Esophagus muscularis mucosa (tissue), 4 donors: Measurements from ENCODE around the gene ADD3. TPM values are rescaled to one million over a fixed set of nuclear protein-coding genes. Genes with fewer than 3 reads are reported as not detected.
"Not testable (repeated sequence)": the region's sequence is repeated elsewhere in the genome, so short reads cannot be mapped to it uniquely, and the experiment has no call there.

Experiments
- DNase-seq: peaks from one replicate; pipeline ENCODE4 v3.0.0-alpha.2; 2017; ENCODE audit errors: extremely low spot score
- H3K27ac ChIP-seq, 4 donors: fragments of 200-600 bp; sonication (generic); replicated peaks in 1 of 4; 1 replicate in 3 of 4; 2 replicates in 1 of 4; pipeline ENCODE4 v1.5.1; 2016 to 2019; ENCODE audit warnings: mild to moderate bottlenecking in 1 of 4
- H3K27me3 ChIP-seq, 4 donors: fragments of 200-600 bp; sonication (generic); one replicate each; pipeline versions ENCODE4 v1.5.1 to v1.6.0; 2016 to 2019
- H3K36me3 ChIP-seq, 4 donors: fragments of 200-600 bp; sonication (generic); one replicate each; pipeline ENCODE4 v1.5.1; 2016 to 2019
- H3K4me1 ChIP-seq, 4 donors: fragments of 200-600 bp; sonication (generic); one replicate each; pipeline ENCODE4 v1.5.1; 2016 to 2019
- H3K4me3 ChIP-seq, 4 donors: fragments of 200-600 bp; sonication (generic); 1 replicate in 2 of 4; 2 replicates in 2 of 4; pipeline ENCODE4 v1.5.1; 2016 to 2019; ENCODE audit warnings: mild to moderate bottlenecking in 4 of 4, moderate library complexity in 1 of 4
- H3K9me3 ChIP-seq, 4 donors: fragments of 200-600 bp; sonication (generic); 1 replicate in 3 of 4; 2 replicates in 1 of 4; pipeline ENCODE4 v1.5.1; 2016 to 2019
- EP300 ChIP-seq: sonication (generic); formaldehyde crosslinking; IDR thresholded peaks from one replicate; pipeline ENCODE4 v1.6.1; 2017; ENCODE audit warnings: antibody characterized with exemption
- POLR2A ChIP-seq: fragments of 450-650 bp; IDR thresholded peaks from one replicate; pipeline ENCODE4 v1.6.1; 2017; ENCODE audit warnings: antibody characterized with exemption, moderate library complexity, mild to moderate bottlenecking, low read depth
- POLR2AphosphoS5 ChIP-seq, 2 donors: sonication (generic); formaldehyde crosslinking; IDR thresholded peaks; one replicate each; pipeline ENCODE4 v1.6.1; 2017; ENCODE audit warnings: antibody characterized with exemption in 2 of 2
- WGBS: methylation state at CpG from one replicate; pipeline ENCODE4 v1.1.5; 2018; 5-methylcytosine and 5-hydroxymethylcytosine counted together
- intact Hi-C: fragments of 100-400 bp; cut with DNase I; formaldehyde crosslinking; loops from one replicate; pipeline ENCODE4 v1.15.1; 2023
- total RNA-seq, 4 donors: library from RNA; depleted of rRNA; stranded (reverse); fragments of >200 nt; gene quantifications; one replicate each; pipeline versions ENCODE4 v1.1.0 to v1.2.1, GENCODE V29; 2016
- TF ChIP-seq, protein P1 (sequence below), 3 experiments: fragments of 200-600 bp in 2 of 3; fragments of 450-650 bp in 1 of 3; sonication (generic) in 2 of 3; IDR thresholded peaks; one replicate each; pipeline ENCODE4 v1.5.1; 2017 to 2019; ENCODE audit warnings: antibody characterized with exemption in 3 of 3, mild to moderate bottlenecking in 2 of 3, moderate library complexity in 1 of 3

Gene ADD3
- total RNA-seq, 4 donors from 2014 or later = 60.1 to 228 (median 99.2) TPM

- no peaks in the 10 kb centered on the region for H3K36me3 ChIP-seq
- no peak for DNase-seq
- no peaks in the 10 kb centered on the region for H3K27me3 ChIP-seq
- H3K27ac ChIP-seq = peak overlapping the region in 3 of 4 donors; percentile 23 to 45 (median 30)
- TF ChIP-seq EP300 = no peak
- TF ChIP-seq, protein P1, sequence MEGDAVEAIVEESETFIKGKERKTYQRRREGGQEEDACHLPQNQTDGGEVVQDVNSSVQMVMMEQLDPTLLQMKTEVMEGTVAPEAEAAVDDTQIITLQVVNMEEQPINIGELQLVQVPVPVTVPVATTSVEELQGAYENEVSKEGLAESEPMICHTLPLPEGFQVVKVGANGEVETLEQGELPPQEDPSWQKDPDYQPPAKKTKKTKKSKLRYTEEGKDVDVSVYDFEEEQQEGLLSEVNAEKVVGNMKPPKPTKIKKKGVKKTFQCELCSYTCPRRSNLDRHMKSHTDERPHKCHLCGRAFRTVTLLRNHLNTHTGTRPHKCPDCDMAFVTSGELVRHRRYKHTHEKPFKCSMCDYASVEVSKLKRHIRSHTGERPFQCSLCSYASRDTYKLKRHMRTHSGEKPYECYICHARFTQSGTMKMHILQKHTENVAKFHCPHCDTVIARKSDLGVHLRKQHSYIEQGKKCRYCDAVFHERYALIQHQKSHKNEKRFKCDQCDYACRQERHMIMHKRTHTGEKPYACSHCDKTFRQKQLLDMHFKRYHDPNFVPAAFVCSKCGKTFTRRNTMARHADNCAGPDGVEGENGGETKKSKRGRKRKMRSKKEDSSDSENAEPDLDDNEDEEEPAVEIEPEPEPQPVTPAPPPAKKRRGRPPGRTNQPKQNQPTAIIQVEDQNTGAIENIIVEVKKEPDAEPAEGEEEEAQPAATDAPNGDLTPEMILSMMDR (IDR thresholded peaks at IDR 0.05) = no peak
- TF ChIP-seq POLR2AphosphoS5 (IDR thresholded peaks at IDR 0.05) = no peak
- TF ChIP-seq POLR2A = no peak
- WGBS = 92% methylated on average over 2 of the region's 2 CpGs
- no peaks in the 10 kb centered on the region for H3K9me3 ChIP-seq
- intact Hi-C loops = no loop called here
- peaks cover 0 to 21% (median 13%) of the 10 kb centered on the region in 4 donors for H3K4me1 ChIP-seq
- no peak overlapping the region for H3K4me3 ChIP-seq
Observed at GRCh38 chr10:109979215-109979614, 28.6 kb upstream of the ADD3 start.

GRCh38 chr10:109981650-109982049 is 26.1 kb upstream of the ADD3 start:
- Histone ChIP-seq H3K27me3 (no peaks in the 10 kb centered on the region), H3K27ac (peak overlapping the region; percentile 1 to 51 (median 22)), H3K36me3 (no peaks in the 10 kb centered on the region), H3K4me3 (no peak overlapping the region), H3K9me3 (no peaks in the 10 kb centered on the region), H3K4me1 (peaks cover 0 to 21% (median 13%) of the 10 kb centered on the region in 4 donors)
- TF ChIP-seq EP300 (no peak), POLR2AphosphoS5 (IDR thresholded peaks at IDR 0.05) (no peak), POLR2A (no peak)
- TF ChIP-seq, protein P1 (IDR thresholded peaks at IDR 0.05) = no peak
- intact Hi-C loops = no loop called here
- no peak for DNase-seq
- whole genome bisulfite sequencing = 59% methylated on average over 2 of the region's 2 CpGs

GRCh38 chr10:109982123-109982522 is 25.7 kb upstream of the ADD3 start:
- Histone ChIP-seq H3K4me1 (peaks cover 0 to 21% (median 12%) of the 10 kb centered on the region in 4 donors), H3K27me3 (no peaks in the 10 kb centered on the region), H3K36me3 (no peaks in the 10 kb centered on the region), H3K4me3 (peak overlapping the region in 1 of 4 donors; percentile 6), H3K9me3 (no peaks in the 10 kb centered on the region), H3K27ac (peak overlapping the region; percentile 1 to 51 (median 22))
- DNase-seq = no peak
- WGBS = 54% methylated on average over 3 of the region's 3 CpGs
- TF ChIP-seq POLR2A (no peak), EP300 (no peak), POLR2AphosphoS5 (IDR thresholded peaks at IDR 0.05) (no peak)
- TF ChIP-seq, protein P1 (IDR thresholded peaks at IDR 0.05) = no peak
- intact Hi-C loops = no loop called here

DNA sequence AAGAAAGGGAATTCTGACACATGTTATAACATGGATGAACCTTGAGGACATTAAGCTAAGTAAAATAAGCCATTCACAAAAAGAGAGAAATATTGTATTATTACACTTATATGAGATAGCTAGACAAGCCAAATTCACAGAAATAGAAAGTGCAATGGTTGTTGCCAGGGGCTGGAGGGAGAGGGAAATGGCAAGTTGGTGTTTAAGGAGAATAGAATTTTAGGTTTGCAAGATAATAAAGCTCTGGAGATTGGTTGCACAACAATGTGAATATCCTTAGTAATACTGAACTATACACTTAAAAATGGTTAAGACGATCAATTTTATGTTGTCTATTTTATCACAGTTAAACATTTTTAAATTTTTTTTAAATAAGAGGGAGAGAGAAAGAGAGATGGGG is 25.0 kb upstream of the ADD3 start:
- Histone ChIP-seq H3K4me1 (peaks cover 0 to 20% (median 9%) of the 10 kb centered on the region in 4 donors), H3K4me3 (peak overlapping the region in 1 of 4 donors; percentile 6), H3K36me3 (no peaks in the 10 kb centered on the region), H3K27ac (peak overlapping the region in 3 of 4 donors; percentile 1 to 51 (median 16)), H3K27me3 (no peaks in the 10 kb centered on the region), H3K9me3 (no peaks in the 10 kb centered on the region)
- 77% methylated on average over 1 of the region's 1 CpG for WGBS
- TF ChIP-seq EP300 (no peak), POLR2AphosphoS5 (IDR thresholded peaks at IDR 0.05) (no peak), POLR2A (no peak)
- TF ChIP-seq, protein P1 (IDR thresholded peaks at IDR 0.05) = no peak
- intact Hi-C loops = no loop called here
- DNase-seq = no peak

- peaks cover 0 to 13% (median 9%) of the 10 kb centered on the region in 4 donors for H3K4me1 ChIP-seq
- H3K27me3 ChIP-seq = no peaks in the 10 kb centered on the region
- no peaks in the 10 kb centered on the region for H3K36me3 ChIP-seq
- H3K4me3 ChIP-seq = no peak overlapping the region
- H3K27ac ChIP-seq = no peak overlapping the region
- TF ChIP-seq EP300 (no peak), POLR2AphosphoS5 (IDR thresholded peaks at IDR 0.05) (no peak)
- H3K9me3 ChIP-seq = no peaks in the 10 kb centered on the region
- 82% methylated on average over 2 of the region's 2 CpGs for WGBS
- no peak for DNase-seq
- intact Hi-C loops = no loop called here
Observed at GRCh38 chr10:109984013-109984412, 23.8 kb upstream of the ADD3 start.

DNA sequence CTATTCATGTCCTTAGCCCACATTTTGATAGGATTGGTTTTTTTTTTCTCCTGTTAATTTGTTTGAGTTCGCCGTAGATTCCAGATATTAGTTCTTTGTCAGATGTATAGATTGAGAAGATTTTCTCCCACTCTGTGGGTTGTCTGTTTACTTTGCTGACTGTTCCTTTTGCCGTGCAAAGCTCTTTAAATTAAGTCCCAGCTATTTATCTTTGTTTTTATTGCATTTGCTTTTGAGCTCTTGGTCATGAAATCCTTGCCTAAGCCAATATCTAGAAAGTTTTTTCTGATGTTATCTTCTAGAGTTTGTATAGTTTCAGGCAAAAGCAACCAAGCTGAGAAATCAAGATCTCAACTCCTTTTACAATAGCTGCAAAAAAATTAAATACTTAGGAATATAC is 22.0 kb upstream of the ADD3 start:
- WGBS = 94% methylated on average over 3 of the region's 3 CpGs
- intact Hi-C loops, H3K4me3 ChIP-seq, DNase-seq, H3K9me3 ChIP-seq, H3K27ac ChIP-seq, H3K36me3 ChIP-seq, H3K27me3 ChIP-seq: not testable (repeated sequence)
- H3K4me1 ChIP-seq = peaks cover 0 to 11% (median 8%) of the 10 kb centered on the region in 4 donors
